ENCODE measurements around the gene PLD1. TPM values are rescaled to one million over a fixed set of nuclear protein-coding genes. Genes with fewer than 3 reads are reported as not detected.

PLD1 gene
- total RNA-seq, 6 experiments from 2014 or later, result 13.3 to 29.9 (median 18.5) TPM

DNA sequence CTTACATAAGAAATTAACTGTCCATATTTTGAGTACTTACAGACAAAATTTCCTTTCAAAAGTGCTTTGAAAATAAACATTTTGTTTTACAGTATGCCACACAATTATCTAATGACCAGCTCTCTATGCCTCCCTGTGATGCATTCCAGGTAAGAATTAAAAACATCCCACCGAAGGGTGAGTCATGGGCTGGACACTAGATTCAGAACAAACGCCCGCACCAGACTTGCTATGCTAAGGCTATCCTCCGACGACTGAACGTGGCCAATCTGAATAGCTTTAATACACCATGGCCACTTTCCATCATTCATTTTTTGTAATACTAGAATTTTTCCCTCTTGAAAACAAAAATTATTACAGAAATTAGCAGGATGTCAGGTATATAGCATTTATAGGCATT is 210.3 kb downstream of the PLD1 start:
- no peak overlapping the region for H3K27ac ChIP-seq
- 80% methylated on average over 6 of the region's 6 CpGs for WGBS (ENCODE audit: insufficient coverage, low coverage, low lambda C conversion rate, missing lambda C conversion rate)
- H3K27me3 ChIP-seq, result no peaks in the 10 kb centered on the region
- no peak for ATAC-seq
- no peak overlapping the region for H3K4me3 ChIP-seq
- TF ChIP-seq POLR2A (IDR thresholded peaks at IDR 0.05), result no peak
- TF ChIP-seq, protein P1, sequence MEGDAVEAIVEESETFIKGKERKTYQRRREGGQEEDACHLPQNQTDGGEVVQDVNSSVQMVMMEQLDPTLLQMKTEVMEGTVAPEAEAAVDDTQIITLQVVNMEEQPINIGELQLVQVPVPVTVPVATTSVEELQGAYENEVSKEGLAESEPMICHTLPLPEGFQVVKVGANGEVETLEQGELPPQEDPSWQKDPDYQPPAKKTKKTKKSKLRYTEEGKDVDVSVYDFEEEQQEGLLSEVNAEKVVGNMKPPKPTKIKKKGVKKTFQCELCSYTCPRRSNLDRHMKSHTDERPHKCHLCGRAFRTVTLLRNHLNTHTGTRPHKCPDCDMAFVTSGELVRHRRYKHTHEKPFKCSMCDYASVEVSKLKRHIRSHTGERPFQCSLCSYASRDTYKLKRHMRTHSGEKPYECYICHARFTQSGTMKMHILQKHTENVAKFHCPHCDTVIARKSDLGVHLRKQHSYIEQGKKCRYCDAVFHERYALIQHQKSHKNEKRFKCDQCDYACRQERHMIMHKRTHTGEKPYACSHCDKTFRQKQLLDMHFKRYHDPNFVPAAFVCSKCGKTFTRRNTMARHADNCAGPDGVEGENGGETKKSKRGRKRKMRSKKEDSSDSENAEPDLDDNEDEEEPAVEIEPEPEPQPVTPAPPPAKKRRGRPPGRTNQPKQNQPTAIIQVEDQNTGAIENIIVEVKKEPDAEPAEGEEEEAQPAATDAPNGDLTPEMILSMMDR (IDR thresholded peaks at IDR 0.05), result no peak
- intact Hi-C loops (cut with DNase I), result no loop called here
- H3K36me3 ChIP-seq, result peaks cover 0 to 32% (median 13%) of the 10 kb centered on the region in 4 donors
- no peaks in the 10 kb centered on the region for H3K4me1 ChIP-seq
- no peaks in the 10 kb centered on the region for H3K9me3 ChIP-seq
- DNase-seq, result no peak

DNA sequence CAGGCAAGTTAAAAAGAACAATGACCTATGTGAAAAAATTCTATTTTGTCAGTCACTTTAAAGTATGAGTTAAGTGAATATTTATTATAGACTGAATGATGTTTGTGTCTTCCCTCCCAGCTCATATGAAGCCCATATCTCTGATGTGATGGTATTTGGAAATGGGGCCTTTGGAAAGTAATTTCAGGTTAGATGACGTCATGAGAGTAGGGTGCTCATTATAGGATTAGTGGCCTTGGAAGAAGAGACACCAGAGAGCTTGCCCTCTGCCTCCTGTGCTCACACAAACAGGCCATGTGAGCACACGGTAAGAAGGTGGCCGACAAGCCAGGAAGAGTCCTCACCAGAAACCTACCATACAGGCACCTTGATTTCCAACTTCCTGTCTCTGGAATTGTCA is 211.3 kb downstream of the PLD1 start:
- H3K27me3 ChIP-seq, result no peaks in the 10 kb centered on the region
- 94% methylated on average over 3 of the region's 3 CpGs for WGBS (ENCODE audit: insufficient coverage, low coverage, low lambda C conversion rate, missing lambda C conversion rate)
- H3K27ac ChIP-seq, result no peak overlapping the region
- DNase-seq (no peak), ATAC-seq (no peak)
- no peak overlapping the region for H3K4me3 ChIP-seq
- H3K4me1 ChIP-seq, result no peaks in the 10 kb centered on the region
- intact Hi-C loops (cut with DNase I), result no loop called here
- no peaks in the 10 kb centered on the region for H3K9me3 ChIP-seq
- no peak for TF ChIP-seq POLR2A (IDR thresholded peaks at IDR 0.05)
- TF ChIP-seq, protein P1 (IDR thresholded peaks at IDR 0.05), result no peak
- H3K36me3 ChIP-seq, result peaks cover 0 to 23% (median 13%) of the 10 kb centered on the region in 4 donors

DNA sequence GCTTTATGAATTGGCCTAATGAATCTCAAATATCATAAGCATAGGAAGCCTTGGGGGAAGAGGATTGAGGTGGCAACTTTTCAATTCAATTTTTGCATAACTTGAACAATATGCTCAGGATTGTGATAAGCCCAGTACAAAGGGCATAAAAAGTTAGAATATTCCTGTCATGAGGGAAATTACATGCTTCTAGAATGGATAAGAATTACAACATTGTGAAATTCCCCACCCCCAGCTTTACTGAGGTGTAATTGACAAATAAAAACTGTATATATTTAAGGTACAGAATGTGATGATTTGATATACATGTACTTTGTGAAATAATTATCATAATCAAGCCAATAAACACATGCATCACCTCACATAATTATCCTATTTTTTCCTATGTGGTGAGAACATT is 217.5 kb downstream of the PLD1 start:
- intact Hi-C loops (cut with DNase I), result no loop called here
- TF ChIP-seq POLR2A (IDR thresholded peaks at IDR 0.05), result no peak
- TF ChIP-seq, protein P1 (IDR thresholded peaks at IDR 0.05), result no peak
- Histone ChIP-seq H3K27me3 (no peaks in the 10 kb centered on the region), H3K36me3 (no peaks in the 10 kb centered on the region), H3K9me3 (no peaks in the 10 kb centered on the region), H3K4me1 (no peaks in the 10 kb centered on the region), H3K4me3 (no peak overlapping the region), H3K27ac (no peak overlapping the region)
- DNase-seq (no peak), ATAC-seq (no peak)

DNA sequence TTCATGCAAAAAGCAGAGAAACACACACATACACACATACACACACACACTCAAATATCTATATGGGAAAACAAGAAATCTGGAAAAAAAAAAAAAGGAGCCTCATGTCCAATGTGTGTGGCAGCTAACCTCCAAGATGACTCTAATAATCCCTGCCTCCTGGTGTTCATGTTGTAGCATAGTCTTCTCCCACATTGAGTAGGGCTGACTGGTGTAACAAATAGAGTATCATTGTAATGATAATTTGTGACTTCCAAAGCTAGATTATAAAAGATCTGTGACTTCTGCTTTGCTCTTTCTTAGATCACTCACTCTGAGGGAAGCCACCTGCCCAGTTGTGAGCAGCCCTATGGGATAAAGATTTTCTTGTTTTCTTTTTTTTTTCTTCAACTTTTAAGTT is 219.2 kb downstream of the PLD1 start:
- no peak overlapping the region for H3K27ac ChIP-seq
- intact Hi-C loops (cut with DNase I), result no loop called here
- H3K9me3 ChIP-seq, result no peaks in the 10 kb centered on the region
- DNase-seq, result no peak
- no peaks in the 10 kb centered on the region for H3K4me1 ChIP-seq
- no peak for ATAC-seq
- no peak overlapping the region for H3K4me3 ChIP-seq
- H3K36me3 ChIP-seq, result no peaks in the 10 kb centered on the region
- no peaks in the 10 kb centered on the region for H3K27me3 ChIP-seq
- TF ChIP-seq, protein P1 (IDR thresholded peaks at IDR 0.05), result no peak
- no peak for TF ChIP-seq POLR2A (IDR thresholded peaks at IDR 0.05)

DNA sequence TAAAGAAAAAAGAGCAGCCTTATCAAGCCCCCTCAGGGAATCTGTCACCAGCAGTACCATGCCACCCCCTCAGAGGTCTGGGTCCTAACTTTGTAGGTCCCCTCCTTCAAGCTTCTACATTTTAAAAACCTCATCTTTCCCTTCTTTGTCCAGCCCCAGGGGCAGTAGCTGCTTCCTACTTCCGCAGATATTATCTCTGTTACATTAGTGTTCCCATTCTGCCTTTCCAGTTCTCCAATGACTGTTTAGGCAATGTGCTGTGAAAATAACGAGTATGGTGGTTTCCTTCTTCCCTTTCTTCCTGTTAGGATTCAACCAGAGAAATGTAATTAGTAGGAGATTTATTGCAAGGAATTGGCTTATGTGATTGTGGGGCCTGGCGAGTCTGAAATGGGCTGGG is 224.0 kb downstream of the PLD1 start:
- no peaks in the 10 kb centered on the region for H3K36me3 ChIP-seq
- no peak for DNase-seq
- H3K27ac ChIP-seq, result no peak overlapping the region
- no peaks in the 10 kb centered on the region for H3K27me3 ChIP-seq
- H3K4me1 ChIP-seq, result no peaks in the 10 kb centered on the region
- no peak overlapping the region for H3K4me3 ChIP-seq
- H3K9me3 ChIP-seq, result no peaks in the 10 kb centered on the region
- intact Hi-C loops (cut with DNase I), result no loop called here
- TF ChIP-seq POLR2A (IDR thresholded peaks at IDR 0.05), result no peak
- TF ChIP-seq, protein P1 (IDR thresholded peaks at IDR 0.05), result no peak
- ATAC-seq, result no peak
- 53% methylated on average over 2 of the region's 3 CpGs for WGBS (ENCODE audit: insufficient coverage, low coverage, low lambda C conversion rate, missing lambda C conversion rate)

Measured in right lobe of liver (tissue), 6 donors.